Spleen (tissue), 7 donors: ENCODE measurements around the gene TSPOAP1.

Experiments
- POLR2A ChIP-seq, 3 donors: fragments of 450-650 bp; IDR thresholded peaks; one replicate each; pipeline ENCODE4 v1.5.1; 2017; ENCODE audit warnings: antibody characterized with exemption in 3 of 3, mild to moderate bottlenecking in 1 of 3
- POLR2AphosphoS5 ChIP-seq, 3 donors: sonication (generic); formaldehyde crosslinking; IDR thresholded peaks; one replicate each; pipeline ENCODE4 v1.5.1; 2017; ENCODE audit warnings: antibody characterized with exemption in 3 of 3
- TF ChIP-seq, protein P1 (sequence below), 11 experiments: fragments of 200-600 bp in 7 of 11; fragments of 450-650 bp in 4 of 11; sonication (generic) in 4 of 11; IDR thresholded peaks in 8 of 11; conservative IDR thresholded peaks in 3 of 11; 1 replicate in 7 of 11; 2 replicates in 4 of 11; pipeline versions ENCODE4 v1.4.0 to v1.8.0; 2016 to 2021; ENCODE audit warnings: antibody characterized with exemption in 11 of 11, inconsistent platforms in 4 of 11, mild to moderate bottlenecking in 1 of 11
- donor health status: DM: no; HTN: no; CAD: no; lungs with moderate emphysema.
- donor health status: DM: no; HTN: no; CAD: no.
- donor health status: DM: no; HTN: no; CAD: no.

DNA sequence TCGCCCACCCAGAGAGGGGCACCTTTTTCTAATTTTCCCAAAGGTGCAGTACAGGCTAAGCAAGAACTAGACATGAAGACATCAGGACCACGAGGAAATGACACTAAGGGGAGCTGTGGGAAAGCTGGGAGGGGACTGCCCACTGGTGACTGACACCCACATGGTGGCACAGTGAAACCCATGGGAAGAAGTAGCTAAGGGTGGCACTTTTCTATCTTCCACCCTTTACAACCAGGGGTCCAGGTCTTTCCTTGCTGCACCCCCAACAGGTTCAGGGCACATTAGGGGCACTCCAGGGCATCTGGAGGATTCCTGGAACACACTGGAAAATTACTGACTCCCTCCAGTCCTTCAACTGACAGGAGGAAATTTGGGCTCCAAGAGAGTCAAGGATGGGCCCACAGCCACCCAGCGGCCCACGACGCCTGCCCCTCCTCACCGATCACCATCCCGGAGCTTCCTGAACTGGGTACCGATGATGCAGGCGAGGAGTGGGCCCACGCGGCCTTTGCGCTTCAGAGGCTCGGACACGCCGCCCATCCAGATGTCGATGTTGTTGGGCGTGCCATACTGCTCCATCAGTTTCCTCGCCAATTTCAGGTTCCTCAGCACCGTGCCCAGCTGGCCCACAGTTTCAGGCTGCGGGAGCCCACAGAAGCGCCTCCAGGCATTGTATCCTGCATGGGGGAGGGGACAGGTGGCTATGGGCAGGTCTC, 57.2 kb downstream of the TSPOAP1 start:
- TF ChIP-seq, protein P1, sequence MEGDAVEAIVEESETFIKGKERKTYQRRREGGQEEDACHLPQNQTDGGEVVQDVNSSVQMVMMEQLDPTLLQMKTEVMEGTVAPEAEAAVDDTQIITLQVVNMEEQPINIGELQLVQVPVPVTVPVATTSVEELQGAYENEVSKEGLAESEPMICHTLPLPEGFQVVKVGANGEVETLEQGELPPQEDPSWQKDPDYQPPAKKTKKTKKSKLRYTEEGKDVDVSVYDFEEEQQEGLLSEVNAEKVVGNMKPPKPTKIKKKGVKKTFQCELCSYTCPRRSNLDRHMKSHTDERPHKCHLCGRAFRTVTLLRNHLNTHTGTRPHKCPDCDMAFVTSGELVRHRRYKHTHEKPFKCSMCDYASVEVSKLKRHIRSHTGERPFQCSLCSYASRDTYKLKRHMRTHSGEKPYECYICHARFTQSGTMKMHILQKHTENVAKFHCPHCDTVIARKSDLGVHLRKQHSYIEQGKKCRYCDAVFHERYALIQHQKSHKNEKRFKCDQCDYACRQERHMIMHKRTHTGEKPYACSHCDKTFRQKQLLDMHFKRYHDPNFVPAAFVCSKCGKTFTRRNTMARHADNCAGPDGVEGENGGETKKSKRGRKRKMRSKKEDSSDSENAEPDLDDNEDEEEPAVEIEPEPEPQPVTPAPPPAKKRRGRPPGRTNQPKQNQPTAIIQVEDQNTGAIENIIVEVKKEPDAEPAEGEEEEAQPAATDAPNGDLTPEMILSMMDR (IDR thresholded peaks at IDR 0.05 in 8 of 11, conservative IDR thresholded peaks at IDR 0.05 in 3 of 11): no peak
- TF ChIP-seq POLR2AphosphoS5 (IDR thresholded peaks at IDR 0.05) (no peak), POLR2A (IDR thresholded peaks at IDR 0.05) (no peak)
